ENCODE data around the gene INPP5J.

The INPP5J gene

GRCh38 chr22:31085928-31086327 lies 36.8 kb upstream of the INPP5J start:
- DNase-seq (ENCODE audit: extremely low spot score): no peak
- POLR2A ChIA-PET: no interaction called here
- CTCF ChIA-PET: no interaction called here
- TF ChIP-seq TARDBP (IDR thresholded peaks at IDR 0.05) (no peak), ZNF384 (IDR thresholded peaks at IDR 0.05) (no peak), LEF1 (IDR thresholded peaks at IDR 0.05; ENCODE audit: borderline replicate concordance) (no peak), ARNT (IDR thresholded peaks at IDR 0.05) (no peak), FOXA1 (IDR thresholded peaks at IDR 0.05) (no peak), BHLHE40 (IDR thresholded peaks at IDR 0.05; ENCODE audit: borderline replicate concordance) (no peak), CTBP1 (IDR thresholded peaks at IDR 0.05; ENCODE audit: borderline replicate concordance) (no peak), FOXM1 (IDR thresholded peaks at IDR 0.05; ENCODE audit: borderline replicate concordance) (no peak), L3MBTL2 (conservative IDR thresholded peaks at IDR 0.05) (no peak)

- no peak for TF ChIP-seq PKNOX1 (IDR thresholded peaks at IDR 0.05)
- no peak for TF ChIP-seq ARNT (IDR thresholded peaks at IDR 0.05)
- TF ChIP-seq ZNF384 (IDR thresholded peaks at IDR 0.05): no peak
- TF ChIP-seq FOXM1 (IDR thresholded peaks at IDR 0.05; ENCODE audit: borderline replicate concordance): no peak
- no peak for TF ChIP-seq NFRKB (IDR thresholded peaks at IDR 0.05)
- TF ChIP-seq HDGF (IDR thresholded peaks at IDR 0.05; ENCODE audit: borderline replicate concordance): no peak
- TF ChIP-seq ELF4 (IDR thresholded peaks at IDR 0.05): no peak
- TF ChIP-seq LEF1 (IDR thresholded peaks at IDR 0.05; ENCODE audit: borderline replicate concordance): no peak
- TF ChIP-seq L3MBTL2 (conservative IDR thresholded peaks at IDR 0.05): no peak
- TF ChIP-seq SUZ12 (IDR thresholded peaks at IDR 0.05): no peak
- no peak for TF ChIP-seq FOXK2 (IDR thresholded peaks at IDR 0.05)
- TF ChIP-seq FOXA1 (IDR thresholded peaks at IDR 0.05): no peak
- TF ChIP-seq SP1 (IDR thresholded peaks at IDR 0.05): no peak
- TF ChIP-seq TARDBP (IDR thresholded peaks at IDR 0.05): no peak
- TF ChIP-seq CTBP1 (IDR thresholded peaks at IDR 0.05; ENCODE audit: borderline replicate concordance): no peak
- no peak for TF ChIP-seq BHLHE40 (IDR thresholded peaks at IDR 0.05; ENCODE audit: borderline replicate concordance)
- ChIA-PET POLR2A (no interaction called here), CTCF (no interaction called here)
- DNase-seq (ENCODE audit: extremely low spot score): no peak
These were observed 35.9 kb upstream of the INPP5J start for GRCh38 chr22:31086703-31087330.

- TF ChIP-seq PKNOX1 (IDR thresholded peaks at IDR 0.05): no peak
- no peak for TF ChIP-seq LEF1 (IDR thresholded peaks at IDR 0.05; ENCODE audit: borderline replicate concordance)
- TF ChIP-seq FOXK2 (IDR thresholded peaks at IDR 0.05): no peak
- TF ChIP-seq TARDBP (IDR thresholded peaks at IDR 0.05): no peak
- no peak for TF ChIP-seq SUZ12 (IDR thresholded peaks at IDR 0.05)
- no peak for DNase-seq (ENCODE audit: extremely low spot score)
- POLR2A ChIA-PET: no interaction called here
- CTCF ChIA-PET: no interaction called here
These were observed 35.0 kb upstream of the INPP5J start for GRCh38 chr22:31087744-31088215.

- CTCF ChIA-PET: interaction anchor here (0.7 to 0.8 kb wide), 2 partner anchors 72 to 143 kb away, joined by 3 to 4 read pairs; partner anchors contain the start of gene RNF185
- no peak for TF ChIP-seq TARDBP (IDR thresholded peaks at IDR 0.05)
- POLR2A ChIA-PET: no interaction called here
- no peak for DNase-seq (ENCODE audit: extremely low spot score)
These were observed 34.4 kb upstream of the INPP5J start for GRCh38 chr22:31088233-31088986.

GRCh38 chr22:31089160-31090100 lies 33.3 kb upstream of the INPP5J start:
- TF ChIP-seq HDGF (IDR thresholded peaks at IDR 0.05; ENCODE audit: borderline replicate concordance): 0 out of 2 replicates have a peak, but pooled peaks have one; percentile 52
- no peak for TF ChIP-seq TARDBP (IDR thresholded peaks at IDR 0.05)
- DNase-seq (ENCODE audit: extremely low spot score): peak; percentile 77
- ChIA-PET POLR2A (no interaction called here), CTCF (interaction anchor here (0.6 to 0.8 kb wide), 4 partner anchors 13 to 144 kb away, joined by 3 to 4 read pairs (median 4); partner anchors contain the start of genes RNF185 and SELENOM)

- ChIA-PET CTCF (interaction anchor here (0.6 kb wide), 3 partner anchors 12 to 233 kb away, joined by 4 to 6 read pairs (median 4); partner anchors contain the start of gene SELENOM), POLR2A (no interaction called here)
- TF ChIP-seq PKNOX1 (IDR thresholded peaks at IDR 0.05): no peak
- TF ChIP-seq FOXM1 (IDR thresholded peaks at IDR 0.05; ENCODE audit: borderline replicate concordance): no peak
- no peak for TF ChIP-seq NFRKB (IDR thresholded peaks at IDR 0.05)
- TF ChIP-seq SP1 (IDR thresholded peaks at IDR 0.05): no peak
- no peak for TF ChIP-seq SUZ12 (IDR thresholded peaks at IDR 0.05)
- no peak for TF ChIP-seq L3MBTL2 (conservative IDR thresholded peaks at IDR 0.05)
- TF ChIP-seq TARDBP (IDR thresholded peaks at IDR 0.05): no peak
- no peak for TF ChIP-seq HDGF (IDR thresholded peaks at IDR 0.05; ENCODE audit: borderline replicate concordance)
- no peak for TF ChIP-seq BHLHE40 (IDR thresholded peaks at IDR 0.05; ENCODE audit: borderline replicate concordance)
- no peak for TF ChIP-seq CTBP1 (IDR thresholded peaks at IDR 0.05; ENCODE audit: borderline replicate concordance)
- no peak for TF ChIP-seq LEF1 (IDR thresholded peaks at IDR 0.05; ENCODE audit: borderline replicate concordance)
- TF ChIP-seq FOXK2 (IDR thresholded peaks at IDR 0.05): no peak
- DNase-seq (ENCODE audit: extremely low spot score): no peak
These were observed 32.3 kb upstream of the INPP5J start for GRCh38 chr22:31090217-31091085.

All from HEK293T (cell line).